Uterus (tissue), 4 donors: ENCODE results near the gene CCDC148. TPM values are rescaled to one million over a fixed set of nuclear protein-coding genes. Genes with fewer than 3 reads are reported as not detected.

Experiments
- DNase-seq, 2 donors: peaks; one replicate each; pipeline ENCODE4 v3.0.0-alpha.2; 2019 to 2020
- H3K27ac ChIP-seq, 2 donors: fragments of 200-600 bp; sonication (generic); 1 replicate in 1 of 2; 2 replicates in 1 of 2; pipeline ENCODE4 v1.5.1; 2016 to 2018
- H3K27me3 ChIP-seq, 2 donors: fragments of 200-600 bp; sonication (generic); one replicate each; pipeline ENCODE4 v1.5.1; 2018 to 2019; ENCODE audit warnings: control low read depth in 1 of 2
- H3K36me3 ChIP-seq, 2 donors: fragments of 200-600 bp; sonication (generic); one replicate each; pipeline ENCODE4 v1.5.1; 2019; ENCODE audit warnings: control low read depth in 1 of 2
- H3K4me1 ChIP-seq, 2 donors: fragments of 200-600 bp; sonication (generic); one replicate each; pipeline ENCODE4 v1.5.1; 2018 to 2019; ENCODE audit warnings: control low read depth in 1 of 2
- H3K4me3 ChIP-seq, 2 donors: fragments of 200-600 bp; sonication (generic); 1 replicate in 1 of 2; 2 replicates in 1 of 2; pipeline ENCODE4 v1.5.1; 2018 to 2019; ENCODE audit warnings: mild to moderate bottlenecking in 1 of 2
- H3K9me3 ChIP-seq, 2 donors: fragments of 200-600 bp; sonication (generic); one replicate each; pipeline ENCODE4 v1.5.1; 2019; ENCODE audit warnings: control low read depth in 1 of 2
- POLR2A ChIP-seq, 2 donors: fragments of 450-650 bp; IDR thresholded peaks; one replicate each; pipeline ENCODE4 v1.6.1; 2016; ENCODE audit warnings: antibody characterized with exemption in 2 of 2, mild to moderate bottlenecking in 1 of 2, moderate library complexity in 1 of 2
- intact Hi-C: fragments of 100-400 bp; cut with DNase I; formaldehyde crosslinking; loops from one replicate; pipeline ENCODE4 v1.15.1; 2023; ENCODE audit warnings: low total_unique reads
- total RNA-seq, 4 donors: library from RNA; depleted of rRNA in 3 of 4; stranded (reverse); fragments of >200 nt in 3 of 4; gene quantifications; one replicate each; pipeline versions ENCODE4 v1.1.0 to v1.2.4, GENCODE V29; 2014 to 2023
- TF ChIP-seq, protein P1 (sequence below), 4 experiments: fragments of 200-600 bp in 2 of 4; fragments of 450-650 bp in 2 of 4; sonication (generic) in 2 of 4; IDR thresholded peaks; one replicate each; pipeline ENCODE4 v1.5.1; 2016 to 2019; ENCODE audit warnings: antibody characterized with exemption in 4 of 4, mild to moderate bottlenecking in 2 of 4, moderate library complexity in 1 of 4
- donor health status: DM: yes; HTN: yes; CAD: no.

The CCDC148 gene
- total RNA-seq, 4 donors from 2014 or later, result 0.77 to 9.7 (median 3.0) TPM; not detected in 1

DNA sequence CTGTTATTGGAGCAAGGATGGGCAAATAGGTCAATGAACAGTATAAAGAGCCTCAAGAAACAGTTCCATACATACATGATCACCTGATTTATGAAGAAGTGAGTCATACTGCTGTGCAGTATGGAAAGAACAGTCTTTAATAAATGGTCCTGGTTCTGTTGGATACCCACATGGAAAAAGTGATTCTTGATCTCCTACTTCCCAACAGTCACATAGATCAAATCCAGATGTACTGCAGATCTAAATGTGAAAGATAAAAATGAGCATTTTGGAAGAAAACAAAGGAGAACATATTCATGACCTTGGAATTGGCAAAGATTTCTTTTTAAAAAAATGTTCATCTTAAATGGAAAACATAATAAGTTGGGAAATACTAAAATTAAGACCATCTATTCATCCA is 75.8 kb downstream of the CCDC148 start:
- no peak for DNase-seq
- no peak for TF ChIP-seq POLR2A (IDR thresholded peaks at IDR 0.05)
- TF ChIP-seq, protein P1, sequence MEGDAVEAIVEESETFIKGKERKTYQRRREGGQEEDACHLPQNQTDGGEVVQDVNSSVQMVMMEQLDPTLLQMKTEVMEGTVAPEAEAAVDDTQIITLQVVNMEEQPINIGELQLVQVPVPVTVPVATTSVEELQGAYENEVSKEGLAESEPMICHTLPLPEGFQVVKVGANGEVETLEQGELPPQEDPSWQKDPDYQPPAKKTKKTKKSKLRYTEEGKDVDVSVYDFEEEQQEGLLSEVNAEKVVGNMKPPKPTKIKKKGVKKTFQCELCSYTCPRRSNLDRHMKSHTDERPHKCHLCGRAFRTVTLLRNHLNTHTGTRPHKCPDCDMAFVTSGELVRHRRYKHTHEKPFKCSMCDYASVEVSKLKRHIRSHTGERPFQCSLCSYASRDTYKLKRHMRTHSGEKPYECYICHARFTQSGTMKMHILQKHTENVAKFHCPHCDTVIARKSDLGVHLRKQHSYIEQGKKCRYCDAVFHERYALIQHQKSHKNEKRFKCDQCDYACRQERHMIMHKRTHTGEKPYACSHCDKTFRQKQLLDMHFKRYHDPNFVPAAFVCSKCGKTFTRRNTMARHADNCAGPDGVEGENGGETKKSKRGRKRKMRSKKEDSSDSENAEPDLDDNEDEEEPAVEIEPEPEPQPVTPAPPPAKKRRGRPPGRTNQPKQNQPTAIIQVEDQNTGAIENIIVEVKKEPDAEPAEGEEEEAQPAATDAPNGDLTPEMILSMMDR (IDR thresholded peaks at IDR 0.05), result no peak
- intact Hi-C loops, result no loop called here

DNA sequence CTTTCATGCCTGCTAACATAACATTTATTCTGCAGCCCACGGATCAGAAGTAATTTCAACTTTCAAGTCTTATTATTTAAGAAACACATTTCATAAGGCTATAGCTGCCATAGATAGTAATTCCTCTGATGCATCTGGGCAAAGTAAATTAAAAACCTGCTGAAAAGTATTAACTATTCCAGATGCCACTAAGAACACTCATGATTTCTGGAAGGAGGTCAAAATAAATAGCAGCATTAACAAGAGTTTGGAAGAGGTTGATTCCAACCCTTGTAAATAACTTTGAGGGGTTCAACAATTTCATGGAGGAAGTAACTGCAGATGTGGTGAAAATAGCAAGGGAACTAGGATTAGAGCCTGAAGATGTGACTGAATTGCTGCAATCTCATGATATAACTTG is 77.6 kb downstream of the CCDC148 start:
- no peak for DNase-seq

More for the DNA sequence above, 75.8 kb downstream of the CCDC148 start:
- no peaks in the 10 kb centered on the region for H3K9me3 ChIP-seq
- no peaks in the 10 kb centered on the region for H3K4me1 ChIP-seq
- H3K27me3 ChIP-seq, result no peaks in the 10 kb centered on the region
- no peak overlapping the region for H3K4me3 ChIP-seq
- H3K27ac ChIP-seq, result no peak overlapping the region
- no peaks in the 10 kb centered on the region for H3K36me3 ChIP-seq

DNA sequence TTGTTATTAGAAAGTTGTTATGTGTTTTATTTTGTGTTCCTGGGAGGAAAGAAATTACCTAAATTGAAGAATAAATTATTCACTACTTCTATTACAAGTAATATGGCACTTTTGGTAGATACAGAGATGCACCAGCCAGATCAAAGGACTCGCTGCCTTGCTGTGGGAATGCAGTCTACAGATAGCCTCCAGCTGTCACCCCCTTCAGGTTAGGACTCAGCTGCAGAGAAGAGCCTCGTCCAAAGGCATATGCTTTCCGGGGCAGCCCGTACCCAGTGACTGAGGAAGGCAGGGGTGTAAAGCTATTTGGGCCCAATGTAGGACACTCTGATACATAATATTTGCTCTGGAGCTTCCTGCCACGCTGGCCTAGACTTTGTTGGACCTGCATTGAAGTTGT is 90.2 kb downstream of the CCDC148 start:
- Histone ChIP-seq H3K27me3 (no peaks in the 10 kb centered on the region), H3K4me1 (no peaks in the 10 kb centered on the region), H3K9me3 (peaks cover 0 to 3% of the 10 kb centered on the region in 2 donors), H3K36me3 (no peaks in the 10 kb centered on the region), H3K4me3 (no peak overlapping the region), H3K27ac (no peak overlapping the region)
- DNase-seq, result no peak
- TF ChIP-seq POLR2A (IDR thresholded peaks at IDR 0.05), result no peak
- TF ChIP-seq, protein P1 (IDR thresholded peaks at IDR 0.05), result no peak
- intact Hi-C loops, result no loop called here

More for the DNA sequence above, 77.6 kb downstream of the CCDC148 start:
- Histone ChIP-seq H3K9me3 (no peaks in the 10 kb centered on the region), H3K36me3 (no peaks in the 10 kb centered on the region), H3K27me3 (no peaks in the 10 kb centered on the region), H3K27ac (no peak overlapping the region), H3K4me1 (no peaks in the 10 kb centered on the region), H3K4me3 (no peak overlapping the region)
- intact Hi-C loops, result no loop called here
- TF ChIP-seq, protein P1 (IDR thresholded peaks at IDR 0.05), result no peak
- TF ChIP-seq POLR2A (IDR thresholded peaks at IDR 0.05), result no peak

DNA sequence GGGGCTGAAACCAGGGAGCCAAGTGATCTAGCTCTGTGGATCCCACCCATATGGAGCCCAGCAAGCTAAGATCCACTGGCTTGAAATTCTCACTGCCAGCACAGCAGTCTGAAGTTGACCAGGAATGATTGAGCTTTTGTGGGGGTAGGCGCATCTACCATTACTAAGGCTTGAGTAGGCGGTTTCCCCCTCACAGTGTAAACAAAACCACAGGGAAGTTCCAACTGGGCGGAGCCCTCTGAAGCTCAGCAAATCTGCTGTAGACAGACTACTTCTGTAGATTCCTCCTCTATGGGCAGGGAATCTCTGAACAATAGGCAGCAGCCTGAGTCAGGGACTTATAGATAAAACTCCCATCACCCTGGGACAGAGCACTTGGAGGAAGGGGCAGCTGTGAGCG is 96.7 kb downstream of the CCDC148 start:
- no peak overlapping the region for H3K4me3 ChIP-seq
- H3K4me1 ChIP-seq, result no peaks in the 10 kb centered on the region
- H3K9me3 ChIP-seq, result peaks cover 0 to 3% of the 10 kb centered on the region in 2 donors
- TF ChIP-seq, protein P1 (IDR thresholded peaks at IDR 0.05), result no peak
- no peak for TF ChIP-seq POLR2A (IDR thresholded peaks at IDR 0.05)
- no peak for DNase-seq
- no peaks in the 10 kb centered on the region for H3K27me3 ChIP-seq
- H3K27ac ChIP-seq, result no peak overlapping the region
- intact Hi-C loops, result no loop called here
- H3K36me3 ChIP-seq, result no peaks in the 10 kb centered on the region

DNA sequence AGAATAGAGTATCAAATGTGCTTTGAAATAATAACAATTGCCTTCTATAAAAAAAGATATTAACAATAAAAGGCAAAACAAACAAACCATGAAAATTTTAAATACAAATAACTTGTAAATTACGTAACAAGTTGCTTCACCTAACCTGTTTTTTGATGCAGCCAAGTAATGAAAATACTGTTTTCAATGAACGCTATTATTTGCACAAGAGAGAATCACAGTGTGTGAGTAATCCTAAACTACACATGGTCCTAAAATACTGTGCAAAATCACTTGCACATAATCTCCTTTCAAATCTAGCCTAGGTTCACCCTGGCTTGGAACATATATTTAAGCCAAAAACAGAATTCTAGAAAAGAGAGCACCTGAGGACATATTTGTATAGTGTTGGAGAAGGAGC is 98.9 kb downstream of the CCDC148 start:
- no peaks in the 10 kb centered on the region for H3K9me3 ChIP-seq
- no peaks in the 10 kb centered on the region for H3K4me1 ChIP-seq
- no peak for TF ChIP-seq POLR2A (IDR thresholded peaks at IDR 0.05)
- TF ChIP-seq, protein P1 (IDR thresholded peaks at IDR 0.05), result no peak
- no peak overlapping the region for H3K4me3 ChIP-seq
- H3K36me3 ChIP-seq, result no peaks in the 10 kb centered on the region
- no peaks in the 10 kb centered on the region for H3K27me3 ChIP-seq
- intact Hi-C loops, result no loop called here
- DNase-seq, result no peak
- H3K27ac ChIP-seq, result no peak overlapping the region
